IPS-18a (cell line): ENCODE results near the gene OASL.
"Not testable (repeated sequence)": the region's sequence is repeated elsewhere in the genome, so short reads cannot be mapped to it uniquely, and the experiment has no call there.

ENCODE experiments used
- H3K27ac ChIP-seq: one replicate; pipeline ENCODE4 v1.5.1; 2013; ENCODE audit warnings: low read length
- H3K27me3 ChIP-seq: one replicate; pipeline ENCODE4 v1.6.1; 2013; ENCODE audit warnings: mild to moderate bottlenecking, low read length; ENCODE audit not compliant: control insufficient read depth, insufficient read depth
- H3K36me3 ChIP-seq: one replicate; pipeline ENCODE4 v1.6.1; 2013; ENCODE audit warnings: low read depth, low read length; ENCODE audit not compliant: control insufficient read depth
- H3K4me1 ChIP-seq: one replicate; pipeline ENCODE4 v1.6.1; 2013; ENCODE audit warnings: low read depth, low read length; ENCODE audit not compliant: control insufficient read depth
- H3K4me3 ChIP-seq: one replicate; pipeline ENCODE4 v1.5.1; 2013; ENCODE audit warnings: low read length
- H3K9ac ChIP-seq: one replicate; pipeline ENCODE4 v1.6.1; 2013; ENCODE audit warnings: mild to moderate bottlenecking, low read length, moderate library complexity
- H3K9me3 ChIP-seq: one replicate; pipeline ENCODE4 v1.6.1; 2013; ENCODE audit warnings: low read depth, low read length; ENCODE audit not compliant: control insufficient read depth

OASL gene

GRCh38 chr12:121075911-121076310 lies 36.9 kb upstream of the OASL start:
- H3K4me1 ChIP-seq, H3K27ac ChIP-seq, H3K36me3 ChIP-seq, H3K9me3 ChIP-seq, H3K4me3 ChIP-seq, H3K27me3 ChIP-seq, H3K9ac ChIP-seq: not testable (repeated sequence)

- no peak overlapping the region for H3K9ac ChIP-seq
- no peaks in the 10 kb centered on the region for H3K27me3 ChIP-seq
- H3K4me1 ChIP-seq, result no peaks in the 10 kb centered on the region
- peaks cover 8% of the 10 kb centered on the region for H3K9me3 ChIP-seq
- H3K4me3 ChIP-seq, result no peak overlapping the region
- no peak overlapping the region for H3K27ac ChIP-seq
- H3K36me3 ChIP-seq, result no peaks in the 10 kb centered on the region
Measured at GRCh38 chr12:121072147-121072546, 33.1 kb upstream of the OASL start.

- H3K9ac ChIP-seq, result no peak overlapping the region
- no peaks in the 10 kb centered on the region for H3K4me1 ChIP-seq
- H3K4me3 ChIP-seq, result no peak overlapping the region
Measured at GRCh38 chr12:121069206-121069605, 30.2 kb upstream of the OASL start.

GRCh38 chr12:121065345-121065744 lies 26.3 kb upstream of the OASL start:
- Histone ChIP-seq H3K9ac (no peak overlapping the region), H3K4me1 (peaks cover 2% of the 10 kb centered on the region), H3K9me3 (no peaks in the 10 kb centered on the region), H3K27ac (no peak overlapping the region), H3K36me3 (no peaks in the 10 kb centered on the region), H3K4me3 (no peak overlapping the region), H3K27me3 (no peaks in the 10 kb centered on the region)

More at GRCh38 chr12:121069206-121069605, 30.2 kb upstream of the OASL start:
- no peaks in the 10 kb centered on the region for H3K27me3 ChIP-seq
- H3K36me3 ChIP-seq, result no peaks in the 10 kb centered on the region
- no peak overlapping the region for H3K27ac ChIP-seq
- peaks cover 8% of the 10 kb centered on the region for H3K9me3 ChIP-seq

GRCh38 chr12:121064586-121064985 lies 25.5 kb upstream of the OASL start:
- H3K36me3 ChIP-seq, H3K27ac ChIP-seq, H3K9ac ChIP-seq, H3K4me3 ChIP-seq, H3K27me3 ChIP-seq, H3K9me3 ChIP-seq, H3K4me1 ChIP-seq: not testable (repeated sequence)

GRCh38 chr12:121064116-121064515 lies 25.1 kb upstream of the OASL start:
- Histone ChIP-seq H3K27me3 (no peaks in the 10 kb centered on the region), H3K27ac (no peak overlapping the region), H3K36me3 (no peaks in the 10 kb centered on the region), H3K4me1 (peaks cover 4% of the 10 kb centered on the region), H3K4me3 (no peak overlapping the region), H3K9me3 (no peaks in the 10 kb centered on the region), H3K9ac (no peak overlapping the region)

GRCh38 chr12:121062391-121063045 lies 23.5 kb upstream of the OASL start:
- no peaks in the 10 kb centered on the region for H3K27me3 ChIP-seq
- H3K4me1 ChIP-seq, result peaks cover 4% of the 10 kb centered on the region
- H3K4me3 ChIP-seq, result no peak overlapping the region
- H3K36me3 ChIP-seq, result no peaks in the 10 kb centered on the region
- no peak overlapping the region for H3K27ac ChIP-seq
- H3K9ac ChIP-seq, result no peak overlapping the region
- no peaks in the 10 kb centered on the region for H3K9me3 ChIP-seq

GRCh38 chr12:121061831-121062230 lies 22.8 kb upstream of the OASL start:
- H3K9me3 ChIP-seq, result no peaks in the 10 kb centered on the region
- peaks cover 4% of the 10 kb centered on the region for H3K4me1 ChIP-seq
- H3K36me3 ChIP-seq, result no peaks in the 10 kb centered on the region
- no peak overlapping the region for H3K9ac ChIP-seq
- H3K27ac ChIP-seq, result no peak overlapping the region
- H3K27me3 ChIP-seq, result no peaks in the 10 kb centered on the region
- no peak overlapping the region for H3K4me3 ChIP-seq

- peak overlapping the region; percentile 49 for H3K4me3 ChIP-seq
- H3K9ac ChIP-seq, result peak overlapping the region; percentile 39
- H3K27ac ChIP-seq, result peak overlapping the region; percentile 73
- no peaks in the 10 kb centered on the region for H3K27me3 ChIP-seq
- H3K4me1 ChIP-seq, result peaks cover 4% of the 10 kb centered on the region
- no peaks in the 10 kb centered on the region for H3K36me3 ChIP-seq
- no peaks in the 10 kb centered on the region for H3K9me3 ChIP-seq
Measured at GRCh38 chr12:121060149-121061001, 21.3 kb upstream of the OASL start.

- H3K4me1 ChIP-seq, result peaks cover 4% of the 10 kb centered on the region
- H3K27ac ChIP-seq, result no peak overlapping the region
- no peaks in the 10 kb centered on the region for H3K9me3 ChIP-seq
- H3K4me3 ChIP-seq, result no peak overlapping the region
- H3K27me3 ChIP-seq, result no peaks in the 10 kb centered on the region
- no peaks in the 10 kb centered on the region for H3K36me3 ChIP-seq
- H3K9ac ChIP-seq, result no peak overlapping the region
Measured at GRCh38 chr12:121059031-121059898, 20.2 kb upstream of the OASL start.

- no peaks in the 10 kb centered on the region for H3K36me3 ChIP-seq
- peaks cover 4% of the 10 kb centered on the region for H3K4me1 ChIP-seq
- no peak overlapping the region for H3K4me3 ChIP-seq
- H3K9me3 ChIP-seq, result no peaks in the 10 kb centered on the region
- H3K9ac ChIP-seq, result no peak overlapping the region
- H3K27ac ChIP-seq, result no peak overlapping the region
- H3K27me3 ChIP-seq, result no peaks in the 10 kb centered on the region
Measured at GRCh38 chr12:121057794-121058193, 18.7 kb upstream of the OASL start.
